ENCODE measurements around the gene VEPH1. TPM values are rescaled to one million over a fixed set of nuclear protein-coding genes. Genes with fewer than 3 reads are reported as not detected.
"Not testable (repeated sequence)": the region's sequence is repeated elsewhere in the genome, so short reads cannot be mapped to it uniquely, and the experiment has no call there.

VEPH1 gene
- total RNA-seq, 1 donor from 2014 or later: 8.8 TPM

DNA sequence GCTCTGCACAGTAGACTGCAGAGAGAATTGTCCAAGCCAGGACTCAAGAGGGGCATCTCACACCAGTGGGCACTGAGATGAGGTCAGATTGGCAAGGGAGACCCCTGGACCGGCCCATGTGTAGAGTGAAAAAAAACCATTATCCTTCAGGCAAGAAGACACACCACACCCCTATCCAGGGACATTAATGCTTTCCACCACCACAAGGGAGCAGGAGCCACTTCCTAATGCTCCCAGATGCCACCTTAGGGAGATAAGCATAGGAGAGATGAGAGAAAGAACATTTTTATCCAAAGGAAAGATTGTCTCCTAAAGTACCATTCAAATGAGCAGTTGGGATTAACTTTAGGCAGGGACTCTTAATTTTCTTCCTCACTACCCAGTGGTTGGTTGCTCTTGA, 176.2 kb downstream of the VEPH1 start:
- TF ChIP-seq, protein P1, sequence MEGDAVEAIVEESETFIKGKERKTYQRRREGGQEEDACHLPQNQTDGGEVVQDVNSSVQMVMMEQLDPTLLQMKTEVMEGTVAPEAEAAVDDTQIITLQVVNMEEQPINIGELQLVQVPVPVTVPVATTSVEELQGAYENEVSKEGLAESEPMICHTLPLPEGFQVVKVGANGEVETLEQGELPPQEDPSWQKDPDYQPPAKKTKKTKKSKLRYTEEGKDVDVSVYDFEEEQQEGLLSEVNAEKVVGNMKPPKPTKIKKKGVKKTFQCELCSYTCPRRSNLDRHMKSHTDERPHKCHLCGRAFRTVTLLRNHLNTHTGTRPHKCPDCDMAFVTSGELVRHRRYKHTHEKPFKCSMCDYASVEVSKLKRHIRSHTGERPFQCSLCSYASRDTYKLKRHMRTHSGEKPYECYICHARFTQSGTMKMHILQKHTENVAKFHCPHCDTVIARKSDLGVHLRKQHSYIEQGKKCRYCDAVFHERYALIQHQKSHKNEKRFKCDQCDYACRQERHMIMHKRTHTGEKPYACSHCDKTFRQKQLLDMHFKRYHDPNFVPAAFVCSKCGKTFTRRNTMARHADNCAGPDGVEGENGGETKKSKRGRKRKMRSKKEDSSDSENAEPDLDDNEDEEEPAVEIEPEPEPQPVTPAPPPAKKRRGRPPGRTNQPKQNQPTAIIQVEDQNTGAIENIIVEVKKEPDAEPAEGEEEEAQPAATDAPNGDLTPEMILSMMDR (conservative IDR thresholded peaks at IDR 0.05): no peak
- Mint-ChIP-seq H3K27ac (ENCODE audit: unreplicated experiment) (no peak overlapping the region), H3K36me3 (ENCODE audit: low read depth) (peaks cover 7% of the 10 kb centered on the region), H3K4me1 (peaks cover 19% of the 10 kb centered on the region), H3K9me3 (peaks cover 6% of the 10 kb centered on the region), H3K4me3 (no peak overlapping the region), H3K27me3 (ENCODE audit: low read depth) (no peaks in the 10 kb centered on the region)
- DNase-seq (ENCODE audit: low read depth, low spot score): no peak

DNA sequence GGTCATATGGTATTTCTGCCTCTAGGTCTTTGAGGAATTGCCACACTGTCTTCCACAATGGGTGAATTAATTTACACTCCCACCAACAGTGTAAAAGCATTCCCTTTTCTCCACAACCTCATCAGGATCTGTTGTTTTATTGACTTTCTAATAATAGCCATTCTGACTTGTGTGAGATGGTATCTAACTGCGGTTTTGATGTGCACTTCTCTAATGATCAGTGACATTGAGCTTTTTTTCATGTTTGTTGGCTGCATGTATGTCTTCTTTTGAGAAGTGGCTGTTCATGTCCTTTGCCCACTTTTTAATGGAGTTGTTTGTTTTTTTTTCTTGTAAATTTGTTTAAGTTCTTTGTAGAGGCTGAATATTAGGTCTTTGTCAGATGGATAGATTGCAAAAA, 178.3 kb downstream of the VEPH1 start:
- not testable (repeated sequence) for H3K4me3 Mint-ChIP-seq; H3K27ac Mint-ChIP-seq (ENCODE audit: unreplicated experiment); DNase-seq (ENCODE audit: low read depth, low spot score); H3K36me3 Mint-ChIP-seq (ENCODE audit: low read depth); H3K9me3 Mint-ChIP-seq; H3K27me3 Mint-ChIP-seq (ENCODE audit: low read depth)
- H3K4me1 Mint-ChIP-seq: peaks cover 22% of the 10 kb centered on the region

DNA sequence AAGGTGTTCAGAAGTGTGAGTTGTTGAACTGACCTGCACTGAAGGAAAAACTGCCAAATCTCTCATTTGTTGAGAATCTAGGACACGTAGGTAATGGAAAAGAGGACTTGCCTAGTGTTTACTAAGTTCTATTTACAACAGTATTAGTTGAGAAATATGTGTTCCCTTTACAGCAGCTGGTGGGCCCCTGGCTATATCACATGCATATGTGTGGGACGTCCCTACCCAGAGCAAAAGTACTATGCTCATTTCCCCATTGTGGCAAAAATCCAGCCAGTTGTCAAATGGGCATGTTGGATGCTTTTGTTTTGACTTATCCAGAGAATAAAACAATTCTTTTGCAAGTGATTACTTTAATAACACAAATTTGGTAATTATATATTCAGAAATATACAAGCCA, 179.9 kb downstream of the VEPH1 start:
- Mint-ChIP-seq H3K27ac (ENCODE audit: unreplicated experiment) (no peak overlapping the region), H3K27me3 (ENCODE audit: low read depth) (no peaks in the 10 kb centered on the region), H3K4me1 (peaks cover 19% of the 10 kb centered on the region), H3K36me3 (ENCODE audit: low read depth) (peaks cover 7% of the 10 kb centered on the region), H3K4me3 (no peak overlapping the region), H3K9me3 (peaks cover 6% of the 10 kb centered on the region)
- no peak for DNase-seq (ENCODE audit: low read depth, low spot score)
- TF ChIP-seq, protein P1 (conservative IDR thresholded peaks at IDR 0.05): no peak

DNA sequence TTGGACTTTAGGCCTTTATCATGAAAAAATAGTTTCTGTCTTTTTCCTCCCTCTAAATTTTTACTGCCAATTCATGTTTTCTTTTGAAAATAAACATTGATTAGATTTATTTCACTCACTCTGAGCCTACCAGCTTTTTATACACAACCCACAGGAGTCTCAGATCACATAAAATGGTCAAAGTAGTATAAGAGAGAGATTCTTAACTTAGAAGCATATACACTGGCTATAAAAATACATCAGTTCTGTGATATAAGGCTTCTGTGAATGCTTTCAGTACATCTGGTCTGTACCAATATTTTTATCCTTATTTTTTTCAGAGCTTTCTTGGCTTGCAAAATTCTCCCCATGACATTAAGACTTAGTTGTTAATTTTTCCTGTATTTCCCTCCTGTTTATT, 183.5 kb downstream of the VEPH1 start:
- no peak for DNase-seq (ENCODE audit: low read depth, low spot score)
- H3K27me3 Mint-ChIP-seq (ENCODE audit: low read depth): no peaks in the 10 kb centered on the region
- peaks cover 3% of the 10 kb centered on the region for H3K9me3 Mint-ChIP-seq
- TF ChIP-seq, protein P1 (conservative IDR thresholded peaks at IDR 0.05): no peak
- H3K4me3 Mint-ChIP-seq: no peak overlapping the region
- no peaks in the 10 kb centered on the region for H3K36me3 Mint-ChIP-seq (ENCODE audit: low read depth)
- peaks cover 9% of the 10 kb centered on the region for H3K4me1 Mint-ChIP-seq
- no peak overlapping the region for H3K27ac Mint-ChIP-seq (ENCODE audit: unreplicated experiment)

DNA sequence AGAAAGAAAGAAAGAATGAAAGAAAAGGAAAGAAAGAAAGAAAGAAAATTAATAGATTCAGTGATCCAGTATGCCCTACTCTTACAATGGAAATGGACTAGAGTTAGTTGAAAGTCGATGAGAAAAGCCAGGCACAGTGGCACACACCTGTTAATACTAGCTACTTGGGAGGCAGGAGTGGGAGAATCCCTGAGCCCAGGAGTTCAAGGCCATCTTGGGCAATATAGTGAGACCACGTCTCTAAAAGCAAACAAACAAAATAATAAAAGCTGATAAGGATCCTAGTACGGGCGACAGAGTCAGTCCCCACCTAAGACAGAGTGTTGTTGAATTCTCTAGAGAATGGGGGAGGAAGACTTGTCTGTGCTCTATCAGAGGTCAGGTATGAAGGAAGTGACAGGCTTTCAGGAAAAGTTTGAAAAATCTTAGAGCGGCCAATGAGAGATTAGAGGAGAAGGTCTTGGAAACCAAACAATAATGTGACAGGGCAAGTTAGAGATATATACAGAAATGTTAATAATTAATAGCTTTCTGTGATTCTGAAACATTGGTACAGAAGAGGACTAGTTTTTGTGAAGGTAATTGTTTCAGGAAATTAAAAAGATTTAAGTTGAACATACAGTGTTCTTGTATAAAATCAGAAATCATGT, 184.5 kb downstream of the VEPH1 start:
- DNase-seq (ENCODE audit: low read depth, low spot score): no peak
- no peak overlapping the region for H3K27ac Mint-ChIP-seq (ENCODE audit: unreplicated experiment)
- peaks cover 9% of the 10 kb centered on the region for H3K4me1 Mint-ChIP-seq
- H3K27me3 Mint-ChIP-seq (ENCODE audit: low read depth): no peaks in the 10 kb centered on the region
- H3K36me3 Mint-ChIP-seq (ENCODE audit: low read depth): no peaks in the 10 kb centered on the region
- H3K4me3 Mint-ChIP-seq: no peak overlapping the region
- peaks cover 3% of the 10 kb centered on the region for H3K9me3 Mint-ChIP-seq
- TF ChIP-seq, protein P1 (conservative IDR thresholded peaks at IDR 0.05): no peak

DNA sequence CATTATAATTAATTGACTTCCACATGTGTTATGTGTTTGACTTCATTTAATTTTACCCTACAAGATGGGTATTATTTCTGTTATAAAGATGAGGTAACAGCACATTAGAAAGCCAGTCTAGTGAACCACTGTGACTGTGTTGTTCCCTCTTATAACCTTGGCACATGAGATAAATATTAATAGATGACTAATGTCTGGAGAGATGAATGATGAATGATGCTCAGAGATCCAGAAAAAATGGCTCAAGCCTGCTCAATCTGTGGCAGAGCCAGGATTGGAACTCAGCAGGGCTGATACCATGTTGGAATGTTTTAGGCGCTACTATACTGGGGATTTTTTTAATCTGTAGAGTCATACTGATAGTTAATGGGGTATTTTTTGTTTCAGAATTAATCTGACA, 185.3 kb downstream of the VEPH1 start:
- TF ChIP-seq, protein P1 (conservative IDR thresholded peaks at IDR 0.05): no peak
- DNase-seq (ENCODE audit: low read depth, low spot score): no peak
- H3K4me1 Mint-ChIP-seq: peaks cover 9% of the 10 kb centered on the region
- no peak overlapping the region for H3K27ac Mint-ChIP-seq (ENCODE audit: unreplicated experiment)
- H3K36me3 Mint-ChIP-seq (ENCODE audit: low read depth): no peaks in the 10 kb centered on the region
- no peaks in the 10 kb centered on the region for H3K27me3 Mint-ChIP-seq (ENCODE audit: low read depth)
- peaks cover 3% of the 10 kb centered on the region for H3K9me3 Mint-ChIP-seq
- no peak overlapping the region for H3K4me3 Mint-ChIP-seq
